Myocyte (in vitro differentiated cells): Measurements from ENCODE around the gene PSMD3. TPM values are rescaled to one million over a fixed set of nuclear protein-coding genes. Genes with fewer than 3 reads are reported as not detected.

Source experiments
- DNase-seq: peaks from one replicate; pipeline ENCODE4 v3.0.0-alpha.2; 2012; ENCODE audit warnings: low read depth
- total RNA-seq: library from RNA; depleted of rRNA; stranded (reverse); fragments of >200 nt; gene quantifications from 2 replicates; pipeline ENCODE4 v1.2.3, GENCODE V29; 2014

PSMD3 gene
- total RNA-seq, 1 donor from 2014 or later: 186 TPM

DNA sequence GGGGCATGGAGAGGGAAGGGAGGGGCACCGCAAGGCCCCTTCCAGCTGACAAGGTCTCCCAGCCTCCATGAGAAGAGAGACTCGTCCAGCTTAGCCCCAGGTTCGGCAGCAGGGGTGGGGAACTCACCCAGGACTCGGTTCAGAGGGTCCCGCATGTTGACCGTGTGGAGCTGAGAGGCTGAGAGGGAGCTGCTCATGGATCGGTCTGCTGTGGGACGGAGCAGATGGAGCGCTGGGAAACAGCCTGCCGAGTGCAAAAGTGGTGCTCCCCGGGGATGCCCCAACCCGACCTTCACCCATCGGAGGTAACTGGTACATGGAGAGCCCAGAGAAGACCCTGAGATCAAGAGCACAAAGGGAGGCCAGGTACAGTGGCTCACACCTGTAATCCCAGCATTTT, 39.5 kb downstream of the PSMD3 start:
- DNase-seq: no peak

DNA sequence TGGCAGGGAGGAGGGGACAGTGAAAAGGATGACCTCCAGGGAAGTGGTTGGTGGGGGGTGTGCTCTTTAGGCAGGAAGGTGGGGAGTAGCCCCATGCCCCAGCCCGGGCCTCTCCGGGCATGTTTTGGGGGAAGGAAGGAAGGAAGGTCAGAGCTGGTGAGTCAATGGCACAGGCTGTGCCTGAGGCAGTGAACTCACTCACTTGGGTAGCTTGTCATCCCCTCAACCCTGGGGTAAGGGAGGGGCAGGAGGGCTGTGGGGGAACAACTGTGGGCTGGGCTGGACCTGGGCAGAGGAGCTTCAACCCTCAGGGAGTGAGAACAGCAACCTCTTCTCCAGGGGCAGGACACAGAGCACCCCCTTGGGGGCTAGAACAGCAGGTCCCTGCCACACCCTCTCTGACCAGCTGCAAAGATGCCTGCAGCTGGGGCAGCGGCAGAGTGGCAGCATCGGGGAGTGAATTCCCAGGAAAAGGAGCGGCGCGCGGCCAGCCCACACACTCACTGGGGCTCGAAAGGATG, 40.9 kb downstream of the PSMD3 start:
- DNase-seq: peak; percentile 61

DNA sequence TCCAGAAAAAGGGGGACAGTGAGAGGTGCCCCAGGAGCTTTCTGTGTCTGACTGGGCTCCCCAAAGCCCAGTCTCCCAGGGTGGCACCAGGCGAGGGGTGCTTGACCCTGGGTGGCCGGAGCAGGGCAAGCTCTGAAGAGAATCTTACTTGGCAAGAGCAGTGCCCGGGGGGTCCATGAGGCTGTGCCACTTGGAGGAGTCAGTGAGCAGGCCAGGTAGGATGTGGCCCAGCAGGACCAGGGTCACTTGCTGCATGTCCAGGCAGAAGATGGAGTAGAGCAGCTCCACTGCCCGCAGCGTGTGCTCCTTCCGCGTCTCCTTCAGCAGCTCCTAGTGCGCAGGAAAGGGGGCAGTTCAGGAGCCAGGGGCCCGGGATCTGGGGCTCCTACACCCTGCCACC, 41.9 kb downstream of the PSMD3 start:
- DNase-seq: no peak

DNA sequence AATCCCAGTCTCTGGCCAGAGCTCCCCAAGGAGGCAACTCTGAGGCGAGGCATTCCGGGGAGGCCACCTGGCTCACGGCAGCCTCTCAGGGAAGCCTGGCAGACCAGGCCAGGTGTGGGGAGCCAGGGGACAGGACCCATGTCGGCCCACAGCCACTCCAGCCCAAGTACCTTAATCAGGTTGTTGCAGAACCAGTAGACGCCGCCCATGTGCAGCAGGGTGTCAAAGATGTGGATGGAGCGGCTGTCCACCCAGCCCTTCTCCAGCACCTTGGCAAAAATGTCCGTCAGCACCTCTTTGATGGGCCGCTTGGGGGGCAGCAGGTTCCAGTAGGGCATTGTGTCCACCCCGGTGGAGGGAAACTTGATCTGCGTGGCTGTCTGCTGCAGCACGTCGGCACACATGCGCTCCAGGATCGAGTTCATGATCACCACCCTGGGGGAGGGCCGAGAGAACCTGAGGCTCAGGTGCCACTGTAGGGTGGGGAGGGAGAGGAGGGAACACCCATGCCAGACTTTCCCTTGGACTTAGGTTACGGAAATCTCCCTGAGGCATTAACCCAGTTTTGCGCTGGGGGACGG, 42.4 kb downstream of the PSMD3 start:
- no peak for DNase-seq

DNA sequence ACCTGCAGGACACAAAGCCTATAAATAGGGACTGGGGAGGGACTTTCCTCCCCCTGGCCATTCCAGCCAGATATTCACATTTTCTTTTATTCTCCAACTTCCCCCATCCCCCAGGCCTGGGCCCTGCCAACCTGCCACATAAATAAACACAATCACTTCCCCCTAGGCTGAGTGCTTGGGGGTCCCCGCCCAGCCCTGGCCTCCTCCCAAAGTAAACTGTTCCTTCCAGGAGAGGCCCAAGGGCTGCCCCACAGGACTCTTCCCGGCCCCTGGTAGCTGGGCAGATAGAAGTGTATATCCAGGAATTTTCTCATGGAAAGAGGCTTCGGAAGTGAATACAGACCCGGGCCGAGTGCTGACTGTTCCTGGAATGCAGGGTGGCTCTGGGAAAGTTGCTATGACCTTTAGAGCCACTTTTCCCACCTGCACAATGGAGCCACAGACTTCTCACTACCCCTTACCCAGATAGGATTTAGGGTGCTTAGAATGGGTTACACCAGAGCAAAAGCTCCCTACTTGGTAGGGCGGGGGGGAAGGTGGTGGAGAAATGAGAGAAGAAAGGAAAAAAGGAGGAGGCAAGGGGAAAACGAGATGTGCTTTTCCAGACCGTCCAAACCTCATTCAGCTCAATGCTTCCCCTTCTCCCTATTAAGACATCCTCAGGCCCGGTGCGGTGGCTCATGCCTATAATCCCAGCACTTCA, 43.1 kb downstream of the PSMD3 start:
- no peak for DNase-seq

DNA sequence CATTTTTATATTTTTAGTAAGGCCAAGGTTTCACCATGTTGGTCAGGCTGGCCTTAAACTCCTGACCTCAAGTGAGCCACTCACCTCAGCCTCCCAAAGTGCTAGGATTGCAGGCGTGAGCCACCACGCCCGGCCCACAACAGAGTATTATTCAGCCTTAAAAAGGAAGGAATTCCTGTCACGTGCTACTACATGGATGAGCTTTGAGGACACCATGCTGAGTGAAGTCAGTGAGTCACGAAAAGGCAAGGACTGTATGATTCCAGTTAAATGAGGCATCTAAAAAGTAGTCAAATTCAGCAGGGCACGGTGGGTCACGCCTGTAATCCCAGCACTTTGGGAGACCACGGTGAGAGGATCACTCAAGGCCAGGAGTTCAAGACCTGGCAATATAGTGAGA, 44.3 kb downstream of the PSMD3 start:
- no peak for DNase-seq

DNA sequence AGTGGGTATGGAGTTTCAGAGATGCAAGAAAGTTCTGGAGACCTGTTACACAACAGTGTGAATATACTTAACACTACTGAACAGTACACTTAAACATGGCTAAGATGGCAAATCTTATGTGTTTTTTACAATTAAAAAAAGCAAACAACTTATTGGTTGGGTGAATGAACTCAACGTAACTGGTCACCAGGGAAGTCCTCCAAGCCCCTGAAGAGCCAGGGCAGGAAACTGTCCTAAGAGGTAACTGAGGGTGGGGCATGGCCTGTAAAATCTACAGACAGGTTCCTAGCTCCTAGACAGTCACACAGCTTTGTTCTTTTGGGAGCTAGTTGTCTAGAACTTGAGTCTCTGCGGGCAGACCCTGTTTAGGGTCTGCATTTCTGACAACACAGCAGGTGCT, 45.0 kb downstream of the PSMD3 start:
- DNase-seq: no peak

DNA sequence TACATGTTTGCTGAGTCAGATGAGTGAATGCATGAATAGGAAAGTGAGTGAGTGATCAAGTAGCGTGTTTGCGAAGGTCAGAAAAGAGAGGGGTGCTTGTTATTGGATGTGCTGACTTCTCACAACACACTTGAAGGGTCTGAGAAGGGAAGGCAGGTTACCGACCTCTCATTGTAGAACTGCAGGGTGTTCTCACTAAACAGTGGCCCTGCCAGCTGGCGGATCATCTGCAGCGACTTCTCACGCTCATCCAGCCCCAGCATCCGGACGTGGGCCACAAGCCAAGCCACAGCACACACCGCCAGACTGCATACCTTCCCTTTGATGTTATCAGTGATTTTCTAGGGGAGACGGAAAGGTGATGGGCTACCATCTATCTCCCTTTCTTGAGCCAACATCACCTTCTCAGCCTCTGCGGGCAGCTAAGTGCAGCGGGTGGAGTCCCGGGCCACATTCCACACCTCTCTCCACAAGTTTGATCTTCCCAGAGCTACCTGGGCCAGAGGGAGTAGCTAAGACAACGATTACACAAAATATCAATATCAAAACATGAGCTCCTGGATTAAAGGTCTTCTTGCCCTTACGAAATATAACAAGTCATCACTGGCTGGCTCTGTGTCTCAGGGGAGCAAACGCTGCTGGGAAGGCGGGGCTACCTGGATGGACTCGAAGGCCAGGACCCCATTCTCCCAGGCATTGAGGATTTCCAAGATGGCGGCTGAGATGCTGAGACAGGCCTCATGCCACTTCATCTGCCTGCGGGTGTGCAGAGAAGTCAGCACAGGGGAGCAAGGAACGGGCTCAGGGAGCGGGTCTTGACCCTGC, 45.6 kb downstream of the PSMD3 start:
- DNase-seq: no peak

DNA sequence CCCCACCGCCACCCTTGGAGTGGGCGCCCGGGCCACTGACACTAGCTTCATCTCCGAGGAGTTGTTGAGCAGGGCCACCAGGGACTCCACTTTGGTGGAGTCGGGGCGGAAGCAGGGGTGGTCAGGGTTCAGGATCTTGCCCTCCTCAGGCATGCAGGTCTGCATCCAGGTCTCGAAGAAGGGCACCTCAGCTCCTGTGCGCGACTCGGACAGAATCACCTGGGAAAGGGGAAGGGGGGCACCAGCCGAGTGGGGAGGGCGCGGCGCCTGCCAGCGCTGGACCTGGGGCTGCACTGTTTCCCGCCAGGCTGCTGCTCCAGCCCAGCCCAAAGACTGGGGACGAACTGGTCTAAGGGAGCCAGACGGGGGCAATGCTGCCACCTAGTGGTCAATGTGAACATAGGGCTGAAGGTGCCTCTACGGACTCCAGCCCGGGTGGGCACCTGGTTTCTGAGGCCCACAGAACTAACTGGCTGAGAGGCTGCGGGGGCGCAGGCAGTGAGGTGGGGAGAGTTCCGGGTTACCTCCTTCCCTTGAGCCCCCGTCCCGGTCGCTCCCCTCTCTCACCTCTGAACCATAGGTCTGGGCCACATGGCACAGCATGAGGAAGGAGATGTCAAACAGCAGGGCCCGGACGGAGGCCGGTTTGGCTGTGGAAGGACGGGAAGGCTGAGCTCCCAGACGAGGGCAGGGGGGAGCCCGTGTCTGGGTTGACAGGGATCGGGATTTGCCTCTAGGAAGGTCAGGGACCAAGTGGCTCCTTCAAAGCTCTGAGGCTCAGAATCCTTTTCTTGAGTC, 46.4 kb downstream of the PSMD3 start:
- DNase-seq: peak; percentile 87

DNA sequence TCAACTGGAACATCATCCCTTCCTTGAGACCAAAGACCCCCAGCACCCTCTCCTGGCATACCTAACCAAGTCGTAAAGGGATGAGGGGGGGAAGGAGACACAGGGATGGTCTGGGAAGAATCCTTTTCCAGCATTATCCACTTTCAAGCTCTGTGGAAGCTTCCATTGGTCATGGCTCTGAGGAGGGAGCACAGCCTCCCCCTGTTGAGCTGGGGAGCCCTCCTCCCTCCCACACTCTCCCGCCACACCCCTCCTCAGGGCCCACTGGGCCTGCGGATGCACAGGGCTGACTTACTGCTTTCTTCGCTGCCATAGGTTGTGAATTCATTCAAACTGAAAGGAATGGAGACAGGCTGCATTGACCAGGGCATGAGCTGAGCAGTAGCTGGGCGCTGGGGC, 47.0 kb downstream of the PSMD3 start:
- DNase-seq: no peak

DNA sequence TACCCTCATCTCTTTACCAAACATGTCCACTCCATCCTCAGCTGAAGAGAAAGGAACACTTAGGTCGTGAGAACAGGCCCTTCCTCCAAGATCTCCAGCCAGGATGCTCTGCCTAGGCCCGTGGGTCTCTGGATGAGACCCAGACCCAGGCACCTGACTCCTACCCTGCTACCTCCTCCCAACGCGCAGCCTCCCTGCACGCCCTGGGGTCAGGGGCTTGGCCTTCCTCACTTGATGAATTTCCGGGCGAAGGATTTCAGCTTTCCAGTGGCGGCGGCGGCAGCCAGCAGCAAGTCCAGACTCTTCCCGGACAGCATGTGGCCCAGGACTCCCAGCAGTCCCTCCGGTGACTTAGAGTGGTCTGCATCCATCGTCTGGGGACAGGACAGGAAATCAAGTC, 48.0 kb downstream of the PSMD3 start:
- DNase-seq: no peak

DNA sequence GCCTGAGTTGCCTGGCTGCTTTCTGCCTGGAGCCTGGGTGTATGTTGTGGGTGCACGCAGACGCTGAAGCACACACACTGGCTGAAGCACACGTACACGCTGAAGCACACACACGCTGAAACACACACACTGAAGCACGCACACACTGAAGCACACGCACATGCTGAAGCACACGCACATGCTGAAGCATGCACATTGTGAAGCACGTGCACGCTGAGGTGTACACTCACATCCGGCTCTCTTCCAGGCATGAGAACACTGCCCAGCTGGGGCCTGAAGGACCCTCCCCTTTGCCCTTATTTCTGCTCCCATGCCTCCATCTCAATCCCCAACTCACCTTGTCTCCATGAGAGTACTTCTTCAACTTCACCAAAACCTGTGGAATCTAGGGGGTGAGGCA, 51.1 kb downstream of the PSMD3 start:
- DNase-seq: no peak

DNA sequence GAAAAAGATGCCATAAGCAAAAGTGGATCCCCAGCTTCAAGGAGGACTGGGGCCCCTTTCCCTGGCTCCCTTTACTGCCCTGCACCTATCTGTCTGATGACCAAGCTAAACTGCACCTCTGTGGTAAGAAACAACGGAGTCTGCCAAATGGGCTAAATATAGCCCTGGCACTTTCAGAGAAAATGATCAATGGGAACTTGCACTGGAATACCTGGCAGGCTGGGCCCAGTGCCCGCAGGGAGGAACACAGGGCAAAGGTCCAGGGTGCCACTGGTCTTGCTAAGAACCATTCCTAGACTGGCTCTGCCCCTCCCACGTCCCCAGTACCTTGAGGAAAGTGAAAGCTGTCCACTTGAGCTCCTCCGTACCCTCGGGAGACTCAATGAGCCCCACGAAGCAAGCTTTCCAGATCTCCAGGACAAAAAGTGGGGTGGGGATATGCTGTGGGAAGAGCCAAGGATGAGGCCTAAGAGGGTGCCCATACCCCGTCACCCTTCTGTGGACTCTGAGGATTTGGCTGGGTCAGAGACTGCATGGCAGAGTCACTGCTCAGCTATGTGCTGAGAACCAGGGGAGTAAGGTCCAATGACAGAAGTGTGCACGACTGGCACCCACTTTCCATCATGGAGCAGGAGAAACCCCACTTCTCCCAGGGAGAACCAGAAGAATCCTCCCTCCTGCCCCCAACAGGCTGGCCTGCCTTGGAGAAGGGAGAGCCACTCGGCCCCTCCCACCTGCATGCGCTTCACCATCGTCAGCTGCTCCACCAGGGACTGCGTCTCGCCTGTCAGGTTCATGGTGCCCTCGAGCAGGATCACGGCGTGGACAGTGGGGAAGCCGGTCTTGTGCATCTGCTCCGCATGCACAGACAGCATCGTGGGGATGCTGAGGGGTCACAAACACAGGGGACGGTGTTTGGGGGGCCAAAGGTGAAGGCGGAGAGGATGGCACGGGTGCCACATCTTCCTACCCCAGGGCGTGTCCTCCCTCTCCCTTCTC, 52.0 kb downstream of the PSMD3 start:
- DNase-seq: no peak

DNA sequence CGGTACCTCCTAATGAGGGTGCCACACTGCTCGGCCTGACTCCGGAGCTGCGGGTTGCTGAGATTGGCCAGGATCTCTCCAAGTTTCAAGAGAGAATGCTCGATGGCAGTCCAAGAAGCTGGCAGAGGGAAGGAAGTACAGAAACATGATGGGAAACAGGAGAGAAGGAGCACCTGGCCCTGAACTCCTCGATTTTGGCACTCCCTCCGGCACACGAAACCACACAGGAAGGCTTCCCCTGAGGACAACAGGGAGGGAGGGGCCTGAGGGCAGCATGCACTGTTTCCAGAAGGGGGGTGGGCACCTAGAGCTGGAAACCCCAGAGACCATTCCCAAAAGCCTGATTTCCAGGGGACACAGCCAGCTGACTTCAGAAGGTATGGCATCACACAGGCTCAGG, 52.7 kb downstream of the PSMD3 start:
- no peak for DNase-seq

DNA sequence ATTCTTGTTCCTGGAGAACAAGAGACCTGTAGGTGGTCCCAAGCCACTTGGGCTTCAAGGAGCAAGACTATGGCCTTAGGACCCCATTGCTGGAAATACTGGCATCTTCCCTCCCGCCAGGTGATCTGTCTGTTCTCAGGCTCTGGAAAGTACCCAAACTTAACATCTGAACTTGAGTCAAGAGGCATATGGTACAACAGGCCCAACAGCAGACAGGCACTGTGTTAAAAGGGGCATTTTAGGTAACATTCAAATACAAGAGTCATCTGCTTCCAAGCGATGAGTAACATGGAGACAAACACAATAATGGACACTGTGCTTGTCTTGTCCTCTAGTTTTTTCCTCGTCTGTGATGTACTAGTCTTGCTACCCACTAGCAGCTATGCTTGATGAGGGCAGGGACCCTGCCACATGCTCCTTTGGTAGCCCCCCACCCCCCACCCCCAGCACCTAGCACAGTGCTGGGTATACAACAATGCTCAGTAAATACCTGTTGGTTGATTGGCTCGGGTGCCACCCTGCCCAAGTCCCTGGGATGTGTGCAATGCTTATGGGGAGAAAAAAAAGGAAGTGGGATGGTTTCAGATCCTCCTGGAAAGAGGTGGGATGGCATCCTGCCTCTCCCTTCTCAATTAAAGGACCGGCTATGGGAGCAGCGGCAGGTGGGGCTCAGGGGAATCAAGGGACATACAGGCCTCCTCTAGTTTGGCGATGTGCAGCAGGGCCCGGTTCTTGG, 54.0 kb downstream of the PSMD3 start:
- no peak for DNase-seq

DNA sequence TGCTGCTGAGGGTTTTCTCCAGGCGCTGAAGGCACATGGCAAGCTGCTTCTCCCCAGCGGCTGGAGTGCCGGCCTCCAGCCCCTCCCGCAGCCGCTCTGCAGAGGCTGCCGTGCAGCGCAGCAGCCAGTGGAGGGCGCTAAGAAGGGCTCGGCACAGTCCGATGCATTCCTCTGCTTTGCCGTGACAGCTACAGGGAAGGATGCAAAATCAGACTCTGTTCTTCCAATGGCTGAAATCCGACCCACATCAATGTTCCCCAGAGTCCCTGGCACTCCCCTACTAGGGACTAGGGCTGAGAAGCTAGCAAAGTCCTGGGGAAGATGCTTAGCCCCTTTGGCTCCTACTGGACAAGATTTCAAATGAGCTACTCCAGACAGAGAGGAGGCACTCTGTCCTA, 54.6 kb downstream of the PSMD3 start:
- no peak for DNase-seq

DNA sequence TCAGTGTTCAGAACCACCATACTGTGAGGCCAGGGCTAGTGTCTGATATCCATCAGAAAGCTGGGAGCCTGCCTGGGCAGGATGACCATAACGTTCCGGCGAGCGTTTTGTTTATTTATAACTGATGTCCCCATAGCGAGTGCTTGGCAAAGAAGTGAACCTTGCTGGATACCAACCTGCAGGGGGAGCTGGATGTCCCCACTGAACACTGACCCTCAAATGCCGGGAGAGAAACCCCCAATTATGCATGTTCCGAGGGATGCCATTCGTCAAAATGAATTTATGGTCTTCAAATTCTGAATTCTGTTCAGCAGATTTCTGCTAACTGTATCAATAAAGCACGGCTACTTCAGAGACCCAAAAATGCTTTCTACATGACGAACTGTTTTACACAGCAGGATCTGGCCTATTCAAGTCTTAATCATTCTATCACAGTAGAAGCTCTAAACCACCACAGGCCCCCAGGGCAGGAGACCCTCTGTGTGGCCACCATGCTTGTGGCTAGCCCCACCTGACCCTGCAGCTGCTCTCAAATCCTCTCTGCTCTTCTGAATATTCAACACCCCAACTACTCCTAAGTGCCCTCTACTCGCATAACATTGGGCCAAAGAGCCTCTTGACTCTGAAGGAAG, 58.4 kb downstream of the PSMD3 start:
- peak; percentile 93 for DNase-seq

DNA sequence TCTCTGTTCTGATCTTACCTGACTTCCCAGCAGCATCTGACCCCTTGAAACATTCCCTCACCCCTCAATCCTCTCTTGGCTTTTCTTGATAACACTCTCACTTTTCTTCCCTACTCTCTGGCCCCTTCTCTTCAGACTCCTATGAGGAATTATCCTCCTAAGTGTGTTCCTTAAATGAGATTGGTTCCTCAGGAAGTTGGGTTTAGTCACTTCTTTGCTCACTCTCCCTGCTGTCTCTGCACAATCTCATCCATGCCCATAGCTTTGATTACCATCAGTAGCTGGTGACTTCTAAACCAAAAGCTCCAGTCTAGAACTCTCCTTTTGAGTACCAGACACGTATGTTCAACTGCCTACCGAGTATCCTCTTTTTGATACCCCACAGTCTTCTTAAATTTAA, 60.6 kb downstream of the PSMD3 start:
- no peak for DNase-seq
